IPS-15b (cell line): ENCODE results near the gene NSD1.
"Not testable (repeated sequence)": the region's sequence is repeated elsewhere in the genome, so short reads cannot be mapped to it uniquely, and the experiment has no call there.

ENCODE experiments used
- H3K27me3 ChIP-seq: one replicate; pipeline ENCODE4 v1.6.1; 2013; ENCODE audit warnings: low read length; ENCODE audit not compliant: control insufficient read depth, insufficient read depth
- H3K36me3 ChIP-seq: one replicate; pipeline ENCODE4 v1.6.1; 2013; ENCODE audit warnings: low read length; ENCODE audit not compliant: control insufficient read depth, insufficient read depth
- H3K4me1 ChIP-seq: one replicate; pipeline ENCODE4 v1.6.1; 2013; ENCODE audit warnings: mild to moderate bottlenecking, low read length; ENCODE audit not compliant: control insufficient read depth, insufficient read depth
- H3K4me3 ChIP-seq: one replicate; pipeline ENCODE4 v1.5.1; 2013; ENCODE audit warnings: low read depth, low read length
- H3K9ac ChIP-seq: one replicate; pipeline ENCODE4 v1.6.1; 2013; ENCODE audit warnings: low read depth, mild to moderate bottlenecking, low read length
- H3K9me3 ChIP-seq: one replicate; pipeline ENCODE4 v1.6.1; 2013; ENCODE audit warnings: mild to moderate bottlenecking, low read length; ENCODE audit not compliant: control insufficient read depth, insufficient read depth

Gene NSD1

DNA sequence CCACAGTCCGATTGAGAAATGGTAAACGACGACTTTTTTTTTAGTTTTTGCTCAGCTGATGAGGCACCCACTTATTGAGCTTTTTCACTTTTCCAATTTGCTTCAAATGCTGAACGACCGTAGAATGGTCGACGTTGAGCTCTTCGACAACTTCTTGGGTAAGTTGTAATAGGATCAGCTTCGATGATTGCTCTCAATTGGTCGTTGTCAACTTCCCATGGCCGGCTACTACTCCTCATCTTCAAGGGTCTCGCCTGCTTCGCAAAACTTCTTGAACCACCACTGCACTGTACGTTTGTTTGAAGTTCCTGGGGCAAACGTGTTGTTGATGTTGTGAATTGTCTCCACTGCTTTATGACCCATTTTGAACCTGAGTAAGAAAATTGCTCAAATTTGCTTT is 35.7 kb downstream of the NSD1 start:
- no peaks in the 10 kb centered on the region for H3K4me1 ChIP-seq
- H3K4me3 ChIP-seq = no peak overlapping the region
- no peaks in the 10 kb centered on the region for H3K9me3 ChIP-seq
- H3K9ac ChIP-seq = no peak overlapping the region
- H3K27me3 ChIP-seq = no peaks in the 10 kb centered on the region
- H3K36me3 ChIP-seq = peaks cover 9% of the 10 kb centered on the region

DNA sequence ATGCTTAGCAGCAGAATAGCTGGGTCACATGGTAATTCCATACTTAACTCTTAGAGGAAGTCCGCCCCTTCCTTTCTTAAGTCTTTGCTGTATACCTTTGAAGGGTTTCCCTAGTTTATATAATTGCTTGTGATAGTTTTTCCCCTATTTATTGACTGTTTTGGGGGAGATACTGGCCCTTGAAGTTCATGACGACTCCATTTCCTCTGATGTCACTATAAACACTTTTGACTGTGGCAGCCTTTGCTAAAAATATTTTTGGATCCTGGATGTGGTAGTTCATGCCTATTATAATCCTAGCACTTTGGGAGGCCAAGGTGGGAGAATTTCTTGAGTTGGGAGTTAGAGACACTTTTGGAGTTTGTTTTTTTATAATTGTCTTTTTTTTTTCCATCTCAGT is 38.4 kb downstream of the NSD1 start:
- H3K27me3 ChIP-seq = no peaks in the 10 kb centered on the region
- H3K4me1 ChIP-seq = no peaks in the 10 kb centered on the region

DNA sequence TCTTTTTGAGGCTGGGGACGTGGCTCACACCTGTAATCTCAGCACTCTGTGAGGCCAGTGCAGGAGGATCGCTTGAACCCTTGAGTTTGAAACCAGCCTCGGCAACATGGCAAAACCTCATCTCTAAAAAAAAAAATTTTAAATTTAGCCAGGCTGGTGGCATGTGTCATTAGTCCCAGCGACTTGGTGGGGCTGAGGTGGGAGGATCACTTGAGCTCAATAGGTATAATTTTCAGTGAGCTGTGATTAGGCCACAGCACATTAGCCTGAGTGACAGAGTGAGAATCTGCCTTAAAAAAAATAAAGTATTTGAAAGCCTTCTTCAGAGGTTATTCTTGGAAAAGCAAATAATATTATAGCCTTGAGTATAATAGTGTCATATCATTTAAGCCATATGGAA is 41.8 kb downstream of the NSD1 start:
- Histone ChIP-seq H3K9me3 (no peaks in the 10 kb centered on the region), H3K4me3 (no peak overlapping the region), H3K27me3 (no peaks in the 10 kb centered on the region), H3K4me1 (no peaks in the 10 kb centered on the region), H3K36me3 (peaks cover 3% of the 10 kb centered on the region), H3K9ac (no peak overlapping the region)

More for the DNA sequence above, 38.4 kb downstream of the NSD1 start:
- Histone ChIP-seq H3K9ac (no peak overlapping the region), H3K36me3 (peaks cover 6% of the 10 kb centered on the region), H3K4me3 (no peak overlapping the region), H3K9me3 (no peaks in the 10 kb centered on the region)

DNA sequence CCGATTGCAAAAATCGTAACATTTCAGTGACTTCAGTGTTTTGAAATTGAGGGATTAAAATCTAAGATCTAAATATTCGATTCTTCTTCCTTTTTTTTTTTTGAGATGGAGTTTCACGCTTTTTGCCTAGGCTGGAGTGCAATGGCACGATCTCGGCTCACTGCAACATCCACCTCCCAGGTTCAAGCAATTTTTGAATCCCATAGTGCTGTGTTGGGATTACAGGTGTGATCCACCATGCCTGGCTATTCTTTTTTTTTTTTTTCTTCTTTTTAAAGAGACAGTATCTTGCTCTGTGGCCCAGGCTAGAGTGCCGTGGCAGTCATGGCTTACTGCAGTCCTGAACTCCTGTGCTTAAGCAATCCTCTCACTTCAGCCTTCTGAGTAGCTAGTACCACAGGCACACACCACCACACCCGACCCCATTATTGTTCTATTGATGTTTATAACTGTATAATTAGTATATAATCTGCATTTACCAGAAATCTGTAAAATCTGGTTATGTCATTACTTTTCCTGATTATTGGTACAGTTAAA is 42.7 kb downstream of the NSD1 start:
- Histone ChIP-seq H3K27me3 (no peaks in the 10 kb centered on the region), H3K36me3 (peaks cover 3% of the 10 kb centered on the region), H3K4me3 (no peak overlapping the region), H3K4me1 (no peaks in the 10 kb centered on the region), H3K9me3 (no peaks in the 10 kb centered on the region), H3K9ac (no peak overlapping the region)

DNA sequence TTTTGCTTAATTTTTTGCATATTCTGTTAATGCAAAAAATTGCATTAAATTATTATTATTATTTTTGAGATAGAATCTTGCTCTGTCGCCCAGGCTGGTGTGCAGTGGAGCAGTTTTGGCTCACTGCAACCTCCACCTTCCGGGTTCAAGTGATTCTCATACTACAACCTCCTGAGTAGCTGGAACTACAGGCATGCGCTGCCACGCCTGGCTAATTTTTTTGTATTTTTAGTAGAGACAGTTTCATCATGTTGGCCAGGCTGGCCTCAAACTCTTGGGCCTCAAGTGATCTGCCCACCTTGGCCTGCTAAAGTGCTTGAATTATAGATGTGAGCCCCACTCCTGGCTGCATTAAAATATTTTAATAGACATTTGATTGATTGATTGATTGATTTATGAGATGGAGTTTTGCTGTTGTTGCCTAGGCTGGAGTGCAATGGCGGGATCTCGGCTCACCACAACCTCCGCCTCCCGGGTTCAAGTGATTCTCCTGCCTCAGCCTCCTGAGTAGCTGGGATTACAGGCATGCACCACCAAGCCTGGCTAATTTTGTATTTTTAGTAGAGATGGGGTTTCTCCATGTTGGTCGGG is 44.4 kb downstream of the NSD1 start:
- not testable (repeated sequence) for H3K36me3 ChIP-seq, H3K4me1 ChIP-seq, H3K27me3 ChIP-seq, H3K9ac ChIP-seq, H3K4me3 ChIP-seq, H3K9me3 ChIP-seq

DNA sequence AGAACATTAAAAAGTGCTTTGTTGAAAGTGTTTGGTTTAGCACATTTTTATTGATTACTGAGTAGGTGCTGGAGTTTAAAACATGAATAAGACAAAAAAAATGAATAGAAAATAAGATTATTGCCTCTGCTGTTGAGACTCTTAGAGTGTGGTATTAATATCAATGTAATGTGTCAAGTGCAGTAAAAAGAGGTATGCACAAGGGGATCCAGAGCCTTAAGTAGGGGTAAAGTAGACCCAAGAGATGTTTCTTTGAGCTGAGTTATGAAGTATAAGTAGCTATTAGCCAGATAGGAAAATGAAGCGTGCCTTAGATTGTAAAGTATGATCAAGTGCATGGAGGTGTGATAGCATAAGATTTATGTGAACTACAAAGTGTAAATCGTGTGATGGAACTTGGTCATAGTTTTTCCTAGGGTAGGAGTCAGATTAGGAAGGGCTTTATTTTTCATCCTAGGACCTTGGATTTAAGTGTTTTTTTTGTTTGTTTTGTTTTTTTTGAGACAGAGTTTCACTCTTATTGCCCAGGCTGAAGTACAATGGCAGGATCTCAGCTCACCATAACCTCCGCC is 45.2 kb downstream of the NSD1 start:
- Histone ChIP-seq H3K4me3 (no peak overlapping the region), H3K27me3 (no peaks in the 10 kb centered on the region), H3K9me3 (no peaks in the 10 kb centered on the region), H3K36me3 (peaks cover 3% of the 10 kb centered on the region), H3K9ac (no peak overlapping the region), H3K4me1 (no peaks in the 10 kb centered on the region)

DNA sequence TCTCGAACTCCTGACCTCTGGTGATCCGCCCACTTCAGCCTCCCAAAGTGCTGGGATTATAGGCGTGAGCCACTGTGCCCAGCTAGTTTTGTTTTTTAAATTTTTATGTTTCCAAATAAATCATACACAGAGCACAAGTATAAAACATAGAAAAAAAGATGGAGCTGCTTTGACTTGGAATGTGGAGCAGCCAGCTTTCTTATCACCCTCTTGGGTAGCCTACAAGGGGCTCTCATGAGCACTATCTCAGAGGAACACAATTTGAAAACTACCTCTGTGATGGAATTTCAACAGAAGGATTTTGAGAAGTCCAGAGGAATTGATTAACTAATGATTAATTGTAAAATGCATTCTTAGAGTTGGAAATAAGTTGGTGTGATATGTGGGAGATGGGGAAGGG is 45.9 kb downstream of the NSD1 start:
- no peak overlapping the region for H3K4me3 ChIP-seq
- H3K36me3 ChIP-seq = no peaks in the 10 kb centered on the region
- no peaks in the 10 kb centered on the region for H3K27me3 ChIP-seq
- no peaks in the 10 kb centered on the region for H3K9me3 ChIP-seq
- H3K4me1 ChIP-seq = no peaks in the 10 kb centered on the region
- no peak overlapping the region for H3K9ac ChIP-seq

DNA sequence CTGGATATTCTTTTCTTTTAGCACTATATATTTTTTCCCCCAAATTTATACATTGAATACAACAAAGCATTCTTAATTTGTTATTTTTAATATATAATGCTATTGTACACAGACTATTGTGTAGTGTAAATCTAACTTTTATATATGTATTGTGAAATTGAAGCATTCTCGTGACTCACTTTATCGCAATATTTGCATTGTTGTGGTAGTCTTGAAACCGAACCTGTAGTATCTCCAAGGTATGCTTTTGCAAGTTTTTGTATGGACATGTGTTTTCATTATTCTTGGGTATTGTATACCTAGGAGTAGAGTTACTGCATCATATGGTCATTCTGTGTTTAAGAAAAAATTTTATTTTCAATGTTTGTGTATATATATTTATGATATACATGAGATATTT is 49.6 kb downstream of the NSD1 start:
- Histone ChIP-seq H3K4me3 (no peak overlapping the region), H3K9ac (no peak overlapping the region), H3K27me3 (no peaks in the 10 kb centered on the region), H3K9me3 (no peaks in the 10 kb centered on the region), H3K36me3 (no peaks in the 10 kb centered on the region), H3K4me1 (no peaks in the 10 kb centered on the region)

DNA sequence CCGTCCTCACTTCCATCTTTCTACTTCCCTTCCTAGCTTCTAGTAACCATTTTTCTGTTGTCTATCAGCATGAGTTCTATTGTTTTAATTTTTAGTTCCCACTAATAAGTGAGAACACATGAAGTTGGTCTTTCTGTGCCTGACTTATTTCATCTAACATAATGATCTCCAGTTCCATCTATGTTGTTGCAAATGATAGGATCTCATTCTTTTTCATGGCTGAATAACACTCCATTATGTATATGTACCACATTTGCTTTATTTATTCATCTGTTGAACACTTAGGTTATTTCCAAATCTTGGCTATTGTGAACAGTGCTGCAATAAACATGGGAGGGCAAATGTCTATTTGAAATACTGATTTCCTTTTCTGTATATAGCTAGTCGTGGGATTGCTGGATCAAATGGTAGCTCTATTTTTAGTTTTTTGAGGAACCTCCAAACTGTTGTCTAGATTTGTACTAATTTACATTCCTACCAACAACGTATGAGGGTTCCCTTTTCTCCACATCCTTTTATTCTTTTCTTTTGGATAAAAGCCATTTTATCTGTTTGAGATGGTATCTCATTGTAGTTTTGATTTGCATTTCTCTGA is 50.3 kb downstream of the NSD1 start:
- H3K36me3 ChIP-seq = no peaks in the 10 kb centered on the region
- H3K9me3 ChIP-seq = no peaks in the 10 kb centered on the region
- no peaks in the 10 kb centered on the region for H3K4me1 ChIP-seq
- no peaks in the 10 kb centered on the region for H3K27me3 ChIP-seq
- H3K4me3 ChIP-seq = no peak overlapping the region
- H3K9ac ChIP-seq = no peak overlapping the region

DNA sequence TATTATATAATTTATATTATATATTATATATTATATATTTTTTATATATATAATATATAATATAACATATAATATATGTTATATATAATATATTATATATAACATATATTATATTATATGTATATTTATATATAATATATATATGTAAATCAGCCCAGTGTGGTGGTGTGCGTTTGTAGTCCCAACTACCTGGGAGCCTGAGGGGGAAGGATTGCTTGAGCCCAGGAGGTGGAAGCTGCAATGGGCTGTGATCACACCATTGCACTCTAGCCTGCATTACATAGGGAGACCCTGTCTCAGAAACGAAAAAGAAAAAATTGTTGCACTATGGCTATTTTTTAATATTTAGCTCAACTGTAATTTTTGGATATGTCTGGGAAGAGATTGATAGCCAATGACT is 52.4 kb downstream of the NSD1 start:
- Histone ChIP-seq H3K36me3 (no peaks in the 10 kb centered on the region), H3K4me1 (no peaks in the 10 kb centered on the region), H3K27me3 (no peaks in the 10 kb centered on the region), H3K4me3 (no peak overlapping the region), H3K9ac (no peak overlapping the region), H3K9me3 (no peaks in the 10 kb centered on the region)

DNA sequence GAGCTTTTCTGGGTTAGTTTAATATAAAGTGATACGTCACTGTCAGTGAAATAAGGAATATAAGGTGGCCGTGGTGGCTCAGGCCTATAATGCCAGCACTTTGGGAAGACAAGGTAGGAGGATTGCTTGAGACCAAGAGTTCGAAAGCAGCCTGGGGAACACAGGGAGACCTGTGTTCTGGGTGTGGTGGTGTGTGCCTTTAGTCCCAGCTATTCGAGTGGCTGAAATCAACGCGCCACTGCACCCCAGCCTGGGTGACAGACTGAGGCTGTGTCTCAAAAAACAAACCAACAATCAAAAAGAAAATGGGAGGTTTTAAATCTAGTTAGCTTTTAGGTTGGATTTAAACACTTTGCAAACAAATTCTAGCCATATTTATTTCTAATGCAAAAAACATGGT is 53.1 kb downstream of the NSD1 start:
- Histone ChIP-seq H3K4me3 (no peak overlapping the region), H3K27me3 (no peaks in the 10 kb centered on the region), H3K4me1 (no peaks in the 10 kb centered on the region), H3K9ac (no peak overlapping the region), H3K9me3 (no peaks in the 10 kb centered on the region), H3K36me3 (no peaks in the 10 kb centered on the region)

DNA sequence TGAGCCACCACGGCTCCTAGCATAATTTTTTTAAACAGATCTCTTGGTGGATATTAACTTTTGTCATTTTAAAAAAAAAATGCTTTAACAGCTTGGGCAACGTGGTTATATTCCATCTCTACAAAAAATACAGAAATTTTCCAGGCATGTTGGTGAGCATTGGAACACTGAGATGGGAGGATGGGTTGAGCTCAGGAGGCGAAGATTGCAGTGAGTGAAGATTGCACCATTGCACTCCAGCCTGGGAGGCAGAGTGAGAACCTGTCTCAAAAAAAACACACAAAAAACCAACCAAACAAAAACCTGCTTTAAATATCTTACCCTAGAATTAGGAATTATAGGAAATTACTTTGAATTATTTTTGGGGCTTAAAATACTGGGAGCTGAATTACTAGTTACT is 55.2 kb downstream of the NSD1 start:
- Histone ChIP-seq H3K36me3 (peaks cover 6% of the 10 kb centered on the region), H3K4me1 (no peaks in the 10 kb centered on the region), H3K27me3 (no peaks in the 10 kb centered on the region), H3K9ac (no peak overlapping the region), H3K4me3 (no peak overlapping the region), H3K9me3 (no peaks in the 10 kb centered on the region)
